ENCODE results near the gene DUX4.
"Not testable (repeated sequence)": the region's sequence is repeated elsewhere in the genome, so short reads cannot be mapped to it uniquely, and the experiment has no call there.

The DUX4 gene

DNA sequence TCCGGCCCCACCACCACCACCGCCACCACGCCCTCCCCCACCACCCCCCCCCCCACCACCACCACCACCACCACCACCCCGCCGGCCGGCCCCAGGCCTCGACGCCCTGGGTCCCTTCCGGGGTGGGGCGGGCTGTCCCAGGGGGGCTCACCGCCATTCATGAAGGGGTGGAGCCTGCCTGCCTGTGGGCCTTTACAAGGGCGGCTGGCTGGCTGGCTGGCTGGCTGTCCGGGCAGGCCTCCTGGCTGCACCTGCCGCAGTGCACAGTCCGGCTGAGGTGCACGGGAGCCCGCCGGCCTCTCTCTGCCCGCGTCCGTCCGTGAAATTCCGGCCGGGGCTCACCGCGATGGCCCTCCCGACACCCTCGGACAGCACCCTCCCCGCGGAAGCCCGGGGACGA is at the start of gene DUX4:
Gene DUX4 (plus strand): TSS at position 347 of the 400 bp plus-strand sequence. CDS start 0 bp downstream, at position 347.
- DNase-seq, result not testable (repeated sequence)

DNA sequence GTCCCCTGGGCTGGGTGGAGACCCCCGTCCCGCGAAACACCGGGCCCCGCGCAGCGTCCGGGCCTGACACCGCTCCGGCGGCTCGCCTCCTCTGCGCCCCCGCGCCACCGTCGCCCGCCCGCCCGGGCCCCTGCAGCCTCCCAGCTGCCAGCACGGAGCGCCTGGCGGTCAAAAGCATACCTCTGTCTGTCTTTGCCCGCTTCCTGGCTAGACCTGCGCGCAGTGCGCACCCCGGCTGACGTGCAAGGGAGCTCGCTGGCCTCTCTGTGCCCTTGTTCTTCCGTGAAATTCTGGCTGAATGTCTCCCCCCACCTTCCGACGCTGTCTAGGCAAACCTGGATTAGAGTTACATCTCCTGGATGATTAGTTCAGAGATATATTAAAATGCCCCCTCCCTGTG is 1.9 kb downstream of the DUX4 start:
- DNase-seq, result not testable (repeated sequence)

DNA sequence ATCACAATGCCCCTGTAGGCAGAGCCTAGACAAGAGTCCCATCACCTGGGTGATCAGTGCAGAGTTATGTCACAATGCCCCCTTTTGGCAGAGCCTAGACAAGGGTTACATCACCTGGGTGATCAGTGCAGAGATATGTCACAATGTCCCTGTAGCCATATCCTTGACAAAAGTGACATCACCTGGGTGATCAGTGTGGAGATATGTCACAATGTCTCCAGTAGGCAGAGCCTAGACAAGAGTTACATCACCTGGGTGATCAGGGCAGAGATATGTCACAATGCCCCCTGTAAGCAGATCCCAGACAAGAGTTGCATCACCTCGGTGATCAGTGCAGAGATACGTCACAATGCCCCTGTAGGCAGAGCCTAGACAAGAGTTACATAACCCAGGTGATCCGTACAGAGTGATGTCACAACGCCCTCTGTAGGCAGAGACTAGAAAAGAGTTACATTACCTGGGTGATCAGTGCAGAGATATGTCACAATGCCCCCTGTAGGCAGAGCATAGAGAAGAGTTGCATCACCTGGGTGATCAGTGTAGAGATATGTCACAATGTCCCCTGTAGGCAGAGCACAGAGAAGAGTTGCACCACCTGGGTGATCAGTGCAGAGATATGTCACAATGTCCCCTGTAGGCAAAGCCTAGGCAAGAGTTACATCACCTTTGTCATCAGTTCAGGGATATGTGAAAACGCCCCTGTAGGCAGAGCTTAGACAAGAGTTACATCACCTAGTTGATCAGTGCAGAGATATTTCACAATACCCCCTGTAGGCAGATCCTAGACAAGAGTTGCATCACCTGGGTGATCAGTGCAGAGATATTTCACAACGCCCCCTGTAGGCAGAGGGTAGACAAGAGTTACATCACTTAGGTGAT is 4.4 kb downstream of the DUX4 start:
- not testable (repeated sequence) for DNase-seq

DNA sequence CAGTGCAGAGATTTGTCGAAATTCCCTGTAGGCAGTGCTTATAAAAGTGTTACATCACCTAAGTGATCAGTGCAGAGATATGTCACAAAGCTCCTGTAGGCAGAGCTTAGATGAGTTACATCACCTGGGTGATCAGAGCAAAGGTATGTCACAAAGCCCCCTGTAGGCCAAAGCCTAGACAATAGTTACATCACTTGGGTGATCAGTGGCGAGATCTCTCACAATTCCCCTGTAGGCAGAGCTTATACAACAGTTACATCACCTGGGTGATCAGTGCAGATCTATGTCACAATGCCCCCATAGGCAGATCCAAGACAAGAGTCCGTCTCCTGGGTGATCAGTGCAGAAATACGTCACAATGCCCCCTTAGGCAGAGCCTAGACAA is 5.0 kb downstream of the DUX4 start:
- DNase-seq, result not testable (repeated sequence)

DNA sequence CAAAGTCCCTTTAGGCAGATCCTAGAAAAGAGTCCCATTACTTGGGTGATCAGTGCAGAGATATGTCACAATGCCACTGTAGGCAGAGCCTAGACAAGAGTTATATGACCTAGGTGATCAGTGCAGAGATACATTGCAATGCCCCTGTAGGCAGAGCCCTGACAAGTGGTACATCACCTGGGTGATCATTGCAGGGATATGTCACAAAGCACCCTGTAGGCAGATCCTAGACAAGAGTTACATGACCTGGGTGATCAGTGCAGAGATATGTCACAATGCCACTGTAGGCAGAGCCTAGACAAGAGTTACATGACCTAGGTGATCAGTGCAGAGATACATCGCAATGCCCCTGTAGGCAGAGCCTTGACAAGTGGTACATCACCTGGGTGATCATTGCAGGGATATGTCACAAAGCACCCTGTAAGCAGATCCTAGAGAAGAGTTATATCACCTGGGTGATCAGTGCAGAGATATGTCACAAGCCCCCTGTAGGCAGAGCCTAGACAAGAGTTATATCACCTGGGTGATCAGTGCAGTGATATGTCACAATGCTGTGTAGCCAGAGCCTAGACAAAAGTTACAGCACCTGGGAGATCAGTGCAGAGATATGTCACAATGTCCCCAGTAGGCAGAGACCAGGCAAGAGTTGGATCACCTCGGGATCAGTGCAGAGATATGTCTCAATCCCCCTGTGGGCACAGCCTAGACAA is 5.6 kb downstream of the DUX4 start:
- not testable (repeated sequence) for DNase-seq

DNA sequence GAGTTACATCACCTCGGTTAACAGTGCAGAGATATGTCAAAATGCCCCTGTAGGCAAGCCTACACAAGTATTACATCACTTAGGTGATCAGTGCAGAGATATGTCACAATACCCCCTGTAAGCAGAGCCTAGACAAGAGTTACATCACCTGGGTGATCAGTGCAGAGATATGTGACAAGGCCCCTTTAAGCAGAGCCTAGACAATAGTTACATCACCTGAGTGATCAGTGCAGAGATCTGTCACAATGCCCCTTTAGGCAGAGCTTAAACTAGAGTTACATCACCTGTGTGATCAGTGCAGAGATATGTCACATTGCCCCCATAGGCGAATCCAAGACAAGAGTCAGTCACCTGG is 6.1 kb downstream of the DUX4 start:
- DNase-seq, result not testable (repeated sequence)

DNA sequence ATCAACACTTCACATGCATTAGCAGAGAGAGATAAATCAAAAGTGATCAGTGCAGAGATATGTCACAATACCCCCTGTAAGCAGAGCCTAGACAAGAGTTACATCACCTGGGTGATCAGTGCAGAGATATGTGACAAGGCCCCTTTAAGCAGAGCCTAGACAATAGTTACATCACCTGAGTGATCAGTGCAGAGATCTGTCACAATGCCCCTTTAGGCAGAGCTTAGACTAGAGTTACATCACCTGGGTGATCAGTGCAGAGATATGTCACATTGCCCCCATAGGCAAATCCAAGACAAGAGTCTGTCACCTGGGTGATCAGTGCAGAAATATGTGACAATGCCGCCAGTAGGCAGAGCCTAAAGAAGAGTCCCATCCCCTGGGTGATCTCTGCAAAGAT is 7.4 kb downstream of the DUX4 start:
- not testable (repeated sequence) for DNase-seq

DNA sequence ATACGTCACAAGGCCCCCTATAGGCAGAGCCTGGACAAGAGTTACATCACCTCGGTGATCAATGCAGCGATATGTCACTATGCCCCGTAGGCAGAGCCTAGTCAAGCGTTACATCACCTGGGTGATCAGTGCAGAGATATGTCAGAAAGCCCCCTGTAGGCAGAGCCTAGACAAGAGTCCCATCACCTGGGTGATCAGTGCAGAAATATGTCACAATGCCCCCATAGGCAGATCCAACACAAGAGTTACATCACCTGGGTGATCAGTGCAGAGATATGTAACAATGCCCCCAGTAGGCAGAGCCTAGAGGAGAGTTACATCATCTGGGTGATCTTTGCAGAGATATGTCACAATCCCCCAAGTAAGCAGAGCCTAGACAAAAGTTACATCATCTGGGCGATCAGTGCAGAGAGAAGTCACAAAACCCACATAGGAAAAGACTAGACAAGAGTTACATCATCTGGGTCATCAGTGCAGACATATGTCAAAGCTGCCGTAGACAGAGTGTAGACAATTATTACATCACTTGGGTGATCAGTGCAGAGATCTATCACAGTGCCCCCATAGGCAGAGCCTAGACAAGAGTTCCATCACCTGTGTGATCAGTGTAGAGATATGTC is 8.0 kb downstream of the DUX4 start:
- DNase-seq, result not testable (repeated sequence)

DNA sequence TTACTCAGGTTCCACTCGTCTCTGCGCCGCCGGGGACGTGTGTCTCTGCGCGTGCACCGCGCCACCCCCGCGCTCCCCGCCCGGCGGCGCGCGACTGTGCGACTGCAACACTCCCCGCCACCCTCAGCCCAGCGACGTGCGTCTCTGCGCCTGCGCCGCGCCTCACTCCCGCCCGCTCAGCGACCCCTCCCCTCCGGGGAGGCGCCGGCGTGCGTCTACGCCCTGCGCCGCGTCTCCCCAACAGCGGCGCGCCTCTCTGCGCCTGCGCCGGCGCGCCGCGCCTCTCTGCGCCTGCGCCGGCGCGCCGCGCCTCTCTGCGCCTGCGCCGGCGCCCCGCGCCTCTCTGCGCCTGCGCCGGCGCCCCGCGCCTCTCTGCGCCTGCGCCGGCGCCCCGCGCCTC is 29.9 kb downstream of the DUX4 start:
- not testable (repeated sequence) for DNase-seq
